Kidney epithelial cell (primary cell): Measurements from ENCODE around the gene RANBP9. TPM values are rescaled to one million over a fixed set of nuclear protein-coding genes. Genes with fewer than 3 reads are reported as not detected.

Source experiments
- DNase-seq: peaks from one replicate; pipeline ENCODE4 v3.0.0-alpha.2; 2010; ENCODE audit warnings: low read depth
- H3K27me3 ChIP-seq: 2 replicates; pipeline ENCODE4 v1.6.0; 2011; ENCODE audit warnings: low read length; ENCODE audit not compliant: control insufficient read depth, insufficient read depth
- H3K36me3 ChIP-seq: 2 replicates; pipeline ENCODE4 v1.5.1; 2011; ENCODE audit warnings: low read length; ENCODE audit not compliant: control insufficient read depth, insufficient read depth
- H3K4me3 ChIP-seq: 2 replicates; pipeline ENCODE4 v1.5.1; 2011; ENCODE audit warnings: low read depth, mild to moderate bottlenecking, control low read depth, low read length
- total RNA-seq: library from RNA; depleted of rRNA; stranded (reverse); fragments of >200 nt; gene quantifications from 2 replicates; pipeline ENCODE4 v1.2.3, GENCODE V29; 2015
- TF ChIP-seq, protein P1 (sequence below): IDR thresholded peaks from 2 replicates; pipeline ENCODE4 v1.5.1; 2011; ENCODE audit warnings: mild to moderate bottlenecking, moderate library complexity, low read length, control low read depth, inconsistent platforms; ENCODE audit not compliant: insufficient read depth, poor library complexity, severe bottlenecking

Gene RANBP9
- total RNA-seq, 1 donor from 2014 or later = 25.7 TPM

DNA sequence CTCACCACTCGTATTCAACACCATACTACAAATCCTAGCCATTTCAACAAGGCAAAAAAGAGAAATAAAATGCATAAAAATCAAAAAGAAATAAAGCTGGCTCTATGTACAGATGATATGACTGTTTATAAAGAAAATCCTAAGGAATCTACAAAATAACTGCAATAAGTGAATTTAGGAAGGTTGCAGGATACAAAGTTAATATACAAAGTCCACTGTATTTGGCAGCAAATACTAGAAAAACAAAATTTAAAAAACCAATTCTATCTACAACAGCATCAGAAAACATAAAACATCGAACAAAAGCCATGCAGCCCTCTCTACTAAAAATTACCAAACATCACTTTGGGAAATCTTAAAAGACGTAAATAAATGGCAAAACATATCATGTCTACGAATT lies 47.6 kb downstream of the RANBP9 start:
- Histone ChIP-seq H3K4me3 (no peak overlapping the region), H3K36me3 (no peaks in the 10 kb centered on the region), H3K27me3 (no peaks in the 10 kb centered on the region)
- DNase-seq = no peak
- TF ChIP-seq, protein P1, sequence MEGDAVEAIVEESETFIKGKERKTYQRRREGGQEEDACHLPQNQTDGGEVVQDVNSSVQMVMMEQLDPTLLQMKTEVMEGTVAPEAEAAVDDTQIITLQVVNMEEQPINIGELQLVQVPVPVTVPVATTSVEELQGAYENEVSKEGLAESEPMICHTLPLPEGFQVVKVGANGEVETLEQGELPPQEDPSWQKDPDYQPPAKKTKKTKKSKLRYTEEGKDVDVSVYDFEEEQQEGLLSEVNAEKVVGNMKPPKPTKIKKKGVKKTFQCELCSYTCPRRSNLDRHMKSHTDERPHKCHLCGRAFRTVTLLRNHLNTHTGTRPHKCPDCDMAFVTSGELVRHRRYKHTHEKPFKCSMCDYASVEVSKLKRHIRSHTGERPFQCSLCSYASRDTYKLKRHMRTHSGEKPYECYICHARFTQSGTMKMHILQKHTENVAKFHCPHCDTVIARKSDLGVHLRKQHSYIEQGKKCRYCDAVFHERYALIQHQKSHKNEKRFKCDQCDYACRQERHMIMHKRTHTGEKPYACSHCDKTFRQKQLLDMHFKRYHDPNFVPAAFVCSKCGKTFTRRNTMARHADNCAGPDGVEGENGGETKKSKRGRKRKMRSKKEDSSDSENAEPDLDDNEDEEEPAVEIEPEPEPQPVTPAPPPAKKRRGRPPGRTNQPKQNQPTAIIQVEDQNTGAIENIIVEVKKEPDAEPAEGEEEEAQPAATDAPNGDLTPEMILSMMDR = no peak

DNA sequence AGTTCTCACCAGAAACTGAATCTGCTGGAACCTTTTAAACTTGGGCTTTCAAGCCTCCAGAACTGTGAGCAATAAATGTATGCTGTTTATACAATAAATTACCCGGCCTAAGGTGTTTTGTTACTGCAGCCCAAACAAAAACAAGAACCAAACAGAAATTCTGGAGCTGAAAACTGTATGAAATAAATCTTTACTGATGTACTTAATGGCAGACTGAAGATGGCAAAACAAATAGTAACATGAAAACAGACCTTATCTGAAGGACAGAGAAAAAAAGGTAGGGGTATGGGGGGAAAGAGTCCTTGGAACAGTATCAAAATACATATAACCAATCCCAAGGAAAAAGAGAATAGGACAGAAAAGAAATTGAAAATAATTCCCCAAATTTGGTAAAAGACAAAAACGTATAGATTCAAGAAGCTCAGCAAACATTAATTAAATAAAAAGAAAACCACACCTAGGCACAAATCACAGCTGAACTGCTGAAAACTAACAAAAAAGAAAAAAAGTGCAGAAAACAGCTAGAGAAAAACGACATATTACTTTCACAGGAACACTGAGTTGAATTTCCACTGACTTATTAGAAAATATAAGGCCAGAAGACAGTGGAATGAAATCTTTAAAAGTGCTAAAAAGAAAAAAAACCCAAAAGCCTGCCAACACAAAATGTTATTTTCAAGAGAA lies 48.8 kb downstream of the RANBP9 start:
- Histone ChIP-seq H3K36me3 (no peaks in the 10 kb centered on the region), H3K27me3 (no peaks in the 10 kb centered on the region), H3K4me3 (no peak overlapping the region)
- DNase-seq = no peak
- TF ChIP-seq, protein P1 = no peak

DNA sequence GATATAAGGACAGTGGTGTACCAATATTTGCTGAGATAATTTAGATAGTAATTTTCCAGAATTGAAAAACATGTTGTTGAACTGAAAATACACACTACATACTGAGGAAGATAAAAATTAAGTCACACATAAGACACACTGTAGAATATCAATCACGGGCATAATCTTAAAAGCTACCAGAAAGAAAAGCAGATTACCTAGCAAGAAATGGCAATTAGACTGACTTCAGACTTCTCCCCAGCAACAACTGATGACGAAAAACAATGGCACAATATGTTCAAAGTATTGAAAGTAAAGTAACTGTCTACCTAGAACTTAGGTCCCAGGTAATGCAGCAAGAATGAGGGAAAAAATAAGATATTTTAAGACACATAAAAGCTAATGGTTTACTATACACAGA lies 50.0 kb downstream of the RANBP9 start:
- Histone ChIP-seq H3K36me3 (no peaks in the 10 kb centered on the region), H3K4me3 (no peak overlapping the region), H3K27me3 (no peaks in the 10 kb centered on the region)
- TF ChIP-seq, protein P1 = no peak
- no peak for DNase-seq

DNA sequence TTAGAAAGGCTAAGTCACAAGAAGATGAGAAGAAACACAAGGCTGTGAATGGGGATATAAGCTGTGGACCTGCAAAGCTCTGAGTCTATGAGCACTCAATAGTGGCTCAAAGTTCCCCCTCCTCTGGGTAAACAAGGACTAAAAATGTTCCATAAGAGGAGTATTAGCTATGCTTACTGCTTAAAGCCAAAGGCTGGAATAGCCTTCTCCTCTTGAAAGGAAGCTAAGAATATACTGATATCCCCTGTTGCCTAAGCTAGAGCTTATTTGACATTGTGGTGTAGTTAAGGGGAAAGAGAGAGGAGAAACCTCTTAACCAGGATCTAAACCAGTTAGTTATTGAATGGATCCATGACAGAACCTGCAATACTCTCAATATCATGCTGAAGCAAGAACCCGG lies 50.7 kb downstream of the RANBP9 start:
- DNase-seq = no peak
- H3K4me3 ChIP-seq = no peak overlapping the region
- H3K36me3 ChIP-seq = no peaks in the 10 kb centered on the region
- H3K27me3 ChIP-seq = no peaks in the 10 kb centered on the region
- TF ChIP-seq, protein P1 = no peak

DNA sequence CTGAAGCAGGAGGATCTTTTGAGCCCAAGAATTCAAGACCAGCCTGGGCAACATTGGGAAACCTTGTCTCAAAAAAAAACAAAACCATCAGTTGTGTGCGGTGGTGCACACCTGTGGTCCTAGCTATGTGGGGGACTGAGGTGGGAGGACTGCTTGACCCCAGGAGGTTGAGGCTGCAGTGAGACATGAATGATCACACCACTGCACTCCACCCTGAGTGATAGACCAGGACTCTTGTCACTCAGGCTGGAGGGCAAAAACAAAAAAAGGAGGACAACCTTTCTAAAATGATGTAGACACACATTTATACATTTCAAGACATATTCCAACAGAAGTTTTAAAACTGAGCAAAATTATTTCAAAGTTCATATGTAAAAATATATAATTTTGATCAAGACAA lies 51.4 kb downstream of the RANBP9 start:
- no peak for DNase-seq
- Histone ChIP-seq H3K36me3 (no peaks in the 10 kb centered on the region), H3K27me3 (no peaks in the 10 kb centered on the region), H3K4me3 (no peak overlapping the region)
- TF ChIP-seq, protein P1 = no peak

DNA sequence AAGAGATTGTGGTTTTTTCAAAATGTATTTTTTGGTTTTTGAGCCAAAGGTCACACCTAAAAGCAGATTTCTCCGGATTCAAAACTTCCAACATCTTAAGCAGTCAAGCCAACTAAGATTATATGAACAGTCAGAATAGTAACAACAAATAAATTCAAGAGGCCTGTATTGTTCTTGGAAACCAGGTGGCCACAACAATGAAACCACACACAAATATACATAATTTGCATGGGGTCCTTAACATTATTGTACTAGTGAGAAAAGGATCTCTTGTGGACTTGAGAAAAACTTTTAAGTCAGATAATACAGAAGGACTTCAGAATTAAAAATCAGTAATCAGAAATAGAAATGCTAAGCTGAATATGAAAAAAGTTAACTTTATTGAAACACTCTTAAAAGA lies 55.9 kb downstream of the RANBP9 start:
- DNase-seq = no peak
- TF ChIP-seq, protein P1 = no peak
- Histone ChIP-seq H3K4me3 (no peak overlapping the region), H3K27me3 (no peaks in the 10 kb centered on the region), H3K36me3 (no peaks in the 10 kb centered on the region)
